Gastroesophageal sphincter (tissue), 4 donors: ENCODE results near the gene FAM124A. TPM values are rescaled to one million over a fixed set of nuclear protein-coding genes. Genes with fewer than 3 reads are reported as not detected.

Source experiments
- ATAC-seq: fragments of 150-250 bp; one replicate; pipeline ENCODE4 v1.9.1; 2016; ENCODE audit warnings: mild to moderate bottlenecking, moderate library complexity
- H3K27ac ChIP-seq, 4 donors: fragments of 200-600 bp; sonication (generic) in 3 of 4; 1 replicate in 3 of 4; 2 replicates in 1 of 4; pipeline ENCODE4 v1.5.1; 2016 to 2019
- H3K27me3 ChIP-seq: fragments of 200-600 bp; sonication (generic); one replicate; pipeline ENCODE4 v1.5.1; 2019
- H3K36me3 ChIP-seq, 2 donors: fragments of 200-600 bp; sonication (generic); one replicate each; pipeline ENCODE4 v1.5.1; 2019; ENCODE audit warnings: control low read depth in 1 of 2
- H3K4me1 ChIP-seq, 3 donors: fragments of 200-600 bp; sonication (generic); 1 replicate in 2 of 3; 2 replicates in 1 of 3; pipeline ENCODE4 v1.5.1; 2016 to 2019; ENCODE audit warnings: control low read depth in 2 of 3
- H3K4me3 ChIP-seq, 2 donors: fragments of 200-600 bp; sonication (generic); one replicate each; pipeline ENCODE4 v1.5.1; 2019; ENCODE audit warnings: mild to moderate bottlenecking in 1 of 2, moderate library complexity in 1 of 2
- H3K9me3 ChIP-seq, 3 donors: fragments of 200-600 bp; sonication (generic); one replicate each; pipeline ENCODE4 v1.5.1; 2017 to 2019; ENCODE audit warnings: control low read depth in 2 of 3
- CTCF ChIP-seq, 4 experiments: fragments of 200-600 bp in 2 of 4; fragments of 450-650 bp in 2 of 4; sonication (generic) in 1 of 4; IDR thresholded peaks; one replicate each; pipeline ENCODE4 v1.5.1; 2017 to 2019; ENCODE audit warnings: antibody characterized with exemption in 4 of 4, mild to moderate bottlenecking in 2 of 4, moderate library complexity in 2 of 4
- EP300 ChIP-seq: sonication (generic); formaldehyde crosslinking; IDR thresholded peaks from one replicate; pipeline ENCODE4 v1.6.1; 2017; ENCODE audit warnings: antibody characterized with exemption, mild to moderate bottlenecking
- POLR2A ChIP-seq, 2 donors: fragments of 450-650 bp; IDR thresholded peaks; one replicate each; pipeline ENCODE4 v1.6.1; 2017; ENCODE audit warnings: antibody characterized with exemption in 2 of 2, mild to moderate bottlenecking in 2 of 2, moderate library complexity in 1 of 2
- POLR2AphosphoS5 ChIP-seq: sonication (generic); formaldehyde crosslinking; IDR thresholded peaks from one replicate; pipeline ENCODE4 v1.6.1; 2017; ENCODE audit warnings: antibody characterized with exemption
- WGBS, 2 donors: methylation state at CpG; one replicate each; pipeline ENCODE4 v1.1.5; 2018; ENCODE audit warnings: low coverage in 1 of 2; 5-methylcytosine and 5-hydroxymethylcytosine counted together
- total RNA-seq, 4 donors: library from RNA; depleted of rRNA; stranded (reverse); fragments of >200 nt; gene quantifications; one replicate each; pipeline ENCODE4 v1.1.0, GENCODE V29; 2016

Gene FAM124A
- total RNA-seq, 4 donors from 2014 or later, result 13.7 to 23.2 (median 15.2) TPM

DNA sequence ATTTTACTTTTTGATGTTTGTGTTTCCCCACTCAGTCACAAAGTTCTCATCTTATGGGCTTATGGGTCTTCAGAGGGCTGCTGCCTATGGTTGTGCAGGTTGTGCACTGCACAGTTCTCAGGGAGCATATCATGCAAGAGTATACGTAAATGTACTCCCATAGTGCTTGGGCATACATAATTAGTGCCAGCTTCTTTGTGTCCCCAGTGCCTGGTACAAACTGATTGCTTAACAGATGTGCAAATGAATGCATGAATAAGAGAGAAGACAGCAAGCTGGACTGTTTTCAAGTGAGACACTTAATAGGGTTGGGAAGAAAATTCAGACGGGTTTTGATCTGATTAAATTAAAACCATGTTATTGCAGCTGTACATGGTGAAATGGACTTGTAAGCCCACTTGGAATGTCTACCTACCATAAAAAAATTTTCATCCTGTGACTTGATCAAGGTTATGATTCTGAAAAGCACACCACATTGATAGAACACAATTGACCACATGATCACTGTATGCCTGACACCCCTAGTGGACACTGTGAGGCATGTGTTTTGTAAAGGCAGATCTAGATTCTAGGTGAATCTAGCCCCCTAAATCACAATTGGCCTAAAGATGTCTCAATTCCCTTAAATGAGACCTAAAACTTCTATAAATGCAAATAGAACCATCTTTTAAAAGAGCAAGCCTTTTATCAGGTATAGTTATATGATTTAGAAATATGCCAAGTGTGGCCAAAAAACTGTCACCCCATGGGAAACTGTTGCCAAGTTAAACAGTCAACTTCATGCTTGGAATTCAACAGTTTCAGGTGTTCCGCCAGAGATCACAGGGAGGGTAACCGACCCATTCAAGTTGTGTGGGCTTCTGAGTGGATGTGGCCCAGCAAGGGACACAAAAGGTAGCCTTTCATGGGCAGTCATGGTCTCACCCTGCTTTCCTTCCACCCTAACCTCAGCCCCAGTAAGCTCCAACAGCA lies 27.9 kb downstream of the FAM124A start:
- no peaks in the 10 kb centered on the region for H3K9me3 ChIP-seq
- 80 to 91% methylated on average over 4 of the region's 4 CpGs for WGBS, 2 donors
- H3K36me3 ChIP-seq, result peaks cover 0 to 16% of the 10 kb centered on the region in 2 donors
- no peak for TF ChIP-seq EP300
- peak in 2 of 4 experiments; percentile 24 to 34 for TF ChIP-seq CTCF (IDR thresholded peaks at IDR 0.05)
- H3K27ac ChIP-seq, result peak overlapping the region in 1 of 4 donors; percentile 9
- no peak overlapping the region for H3K4me3 ChIP-seq
- peaks cover 5 to 75% (median 5%) of the 10 kb centered on the region in 3 donors for H3K4me1 ChIP-seq
- ATAC-seq, result no peak
- no peaks in the 10 kb centered on the region for H3K27me3 ChIP-seq

DNA sequence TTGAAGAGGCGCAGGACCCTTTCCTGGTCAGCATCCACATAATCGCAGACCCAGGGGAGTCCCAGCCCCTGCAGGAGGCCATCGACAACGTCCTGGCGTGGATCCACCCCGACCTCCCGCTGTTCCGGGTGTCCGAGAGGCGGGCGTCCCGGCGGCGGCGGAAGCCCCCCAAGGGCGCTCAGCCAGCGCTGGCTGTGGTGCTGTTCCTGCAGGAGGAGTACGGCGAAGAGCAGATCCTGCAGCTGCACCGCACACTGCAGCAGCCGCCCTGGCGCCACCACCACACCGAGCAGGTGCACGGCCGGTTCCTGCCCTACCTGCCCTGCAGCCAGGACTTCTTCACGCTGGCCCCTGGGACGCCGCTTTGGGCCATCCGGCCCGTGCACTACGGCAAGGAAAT lies 29.3 kb downstream of the FAM124A start:
- TF ChIP-seq POLR2AphosphoS5 (no peak), EP300 (no peak), CTCF (IDR thresholded peaks at IDR 0.05) (no peak), POLR2A (IDR thresholded peaks at IDR 0.05) (no peak)
- Histone ChIP-seq H3K27ac (no peak overlapping the region), H3K9me3 (no peaks in the 10 kb centered on the region), H3K27me3 (no peaks in the 10 kb centered on the region), H3K36me3 (peaks cover 0 to 28% of the 10 kb centered on the region in 2 donors), H3K4me1 (peaks cover 5 to 61% (median 5%) of the 10 kb centered on the region in 3 donors), H3K4me3 (no peak overlapping the region)
- ATAC-seq, result no peak
- WGBS, 2 donors, result 92% methylated on average over 4 of the region's 31 CpGs; no CpG with 5 or more reads in 1 of the 2 donors

- Histone ChIP-seq H3K4me1 (peaks cover 0 to 45% (median 5%) of the 10 kb centered on the region in 3 donors), H3K4me3 (no peak overlapping the region), H3K36me3 (peaks cover 0 to 42% of the 10 kb centered on the region in 2 donors), H3K27me3 (no peaks in the 10 kb centered on the region), H3K9me3 (no peaks in the 10 kb centered on the region), H3K27ac (peak overlapping the region in 3 of 4 donors; percentile 7 to 22 (median 9))
- ATAC-seq, result no peak
- TF ChIP-seq CTCF (IDR thresholded peaks at IDR 0.05) (no peak), POLR2AphosphoS5 (no peak), EP300 (no peak), POLR2A (IDR thresholded peaks at IDR 0.05) (no peak)
- WGBS, 2 donors, result 32 to 57% methylated on average over 4 of the region's 4 CpGs
Observed at GRCh38 chr13:51252954-51253532, 30.8 kb downstream of the FAM124A start.

DNA sequence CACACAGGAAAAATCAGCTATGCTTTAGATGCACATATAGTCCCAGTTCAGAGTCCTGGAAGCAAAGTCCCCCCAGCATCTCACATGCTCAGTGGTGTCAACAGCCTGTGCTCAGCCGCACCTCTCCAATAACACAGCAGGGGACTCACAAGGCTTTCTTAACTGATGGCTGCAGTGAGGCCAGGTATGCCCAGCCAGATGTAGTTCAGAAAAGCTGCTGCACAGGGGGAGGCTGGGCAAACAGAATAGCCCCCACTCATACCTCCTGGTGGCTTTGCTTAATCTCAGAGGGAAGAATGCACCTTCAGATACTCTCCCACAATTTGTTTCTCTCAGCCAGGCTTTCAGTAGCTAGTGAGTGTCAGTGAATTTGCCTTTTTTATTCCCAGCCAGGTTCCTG lies 33.4 kb downstream of the FAM124A start:
- WGBS, 2 donors, result 100% methylated on average over 1 of the region's 1 CpG; no CpG with 5 or more reads in 1 of the 2 donors
- H3K36me3 ChIP-seq, result peaks cover 0 to 62% of the 10 kb centered on the region in 2 donors
- no peak for ATAC-seq

More for the DNA sequence above, 33.4 kb downstream of the FAM124A start:
- peaks cover 0 to 43% (median 5%) of the 10 kb centered on the region in 3 donors for H3K4me1 ChIP-seq
- TF ChIP-seq POLR2AphosphoS5, result no peak
- TF ChIP-seq POLR2A (IDR thresholded peaks at IDR 0.05), result no peak
- TF ChIP-seq CTCF (IDR thresholded peaks at IDR 0.05), result no peak
- TF ChIP-seq EP300, result no peak
- no peaks in the 10 kb centered on the region for H3K27me3 ChIP-seq
- H3K4me3 ChIP-seq, result no peak overlapping the region
- H3K9me3 ChIP-seq, result no peaks in the 10 kb centered on the region
- H3K27ac ChIP-seq, result no peak overlapping the region
